H1 (cell line): ENCODE results near the gene ADIPOR1.

ENCODE experiments used
- CEBPB ChIP-seq: IDR thresholded peaks from 2 replicates; pipeline ENCODE4 v1.6.1; 2012; ENCODE audit warnings: low read depth, low read length
- CREB1 ChIP-seq: IDR thresholded peaks from 2 replicates; pipeline ENCODE4 v1.6.1; 2012; ENCODE audit warnings: inconsistent platforms
- CTCF ChIP-seq, 3 experiments: IDR thresholded peaks; 1 replicate in 2 of 3; 2 replicates in 1 of 3; pipeline versions ENCODE4 v1.5.1 to v1.6.1; 2011; ENCODE audit warnings: low read length in 3 of 3, mild to moderate bottlenecking in 3 of 3, inconsistent platforms in 2 of 3, low read depth in 1 of 3, moderate library complexity in 1 of 3; ENCODE audit not compliant: insufficient read depth in 1 of 3; ENCODE audit errors: control extremely low read depth in 1 of 3
- EZH2 ChIP-seq: fragments of 200-600 bp; sonication (generic); IDR thresholded peaks from 2 replicates; pipeline ENCODE4 v1.7.1; 2012; ENCODE audit warnings: low read depth, mild to moderate bottlenecking, moderate library complexity, low read length, inconsistent platforms; ENCODE audit not compliant: severe bottlenecking
- HDAC2 ChIP-seq, 2 experiments: fragments of 300-600 bp in 1 of 2; sonication (generic) in 1 of 2; IDR thresholded peaks; 2 replicates each; pipeline ENCODE4 v1.6.1; 2011 to 2012; ENCODE audit warnings: low read depth in 2 of 2, low read length in 2 of 2, mild to moderate bottlenecking in 2 of 2, moderate library complexity in 2 of 2, borderline replicate concordance in 1 of 2, inconsistent platforms in 1 of 2
- NRF1 ChIP-seq: IDR thresholded peaks from 2 replicates; pipeline ENCODE4 v1.6.1; 2011; ENCODE audit warnings: mild to moderate bottlenecking, low read depth, low read length, improper control_type of control experiment
- POLR2A ChIP-seq, 2 experiments: IDR thresholded peaks; 1 replicate in 1 of 2; 2 replicates in 1 of 2; pipeline ENCODE4 v1.6.1; 2011; ENCODE audit warnings: low read depth in 2 of 2, low read length in 2 of 2, mild to moderate bottlenecking in 2 of 2; ENCODE audit errors: control extremely low read depth in 1 of 2
- POLR2AphosphoS5 ChIP-seq: IDR thresholded peaks from 2 replicates; pipeline ENCODE4 v1.6.1; 2011; ENCODE audit warnings: low read depth, low read length
- RAD21 ChIP-seq, 2 experiments: IDR thresholded peaks in 1 of 2; conservative IDR thresholded peaks in 1 of 2; 2 replicates each; pipeline ENCODE4 v1.6.1; 2011; ENCODE audit warnings: low read depth in 2 of 2, low read length in 2 of 2, improper control_type of control experiment in 1 of 2, inconsistent platforms in 1 of 2, mild to moderate bottlenecking in 1 of 2, moderate library complexity in 1 of 2
- USF2 ChIP-seq: IDR thresholded peaks from 2 replicates; pipeline ENCODE4 v1.6.1; 2011; ENCODE audit warnings: low read length, improper control_type of control experiment
- YY1 ChIP-seq: IDR thresholded peaks from 2 replicates; pipeline ENCODE4 v1.6.1; 2011; ENCODE audit warnings: low read depth, mild to moderate bottlenecking, low read length

- no peak for TF ChIP-seq POLR2A (IDR thresholded peaks at IDR 0.05; ENCODE audit: control extremely low read depth in 1 of 2, low read depth in 2 of 2, low read length in 2 of 2)
- TF ChIP-seq CTCF (IDR thresholded peaks at IDR 0.05; ENCODE audit: control extremely low read depth in 1 of 3, insufficient read depth in 1 of 3, low read depth in 1 of 3, low read length in 3 of 3): no peak
- no peak for TF ChIP-seq YY1
- no peak for TF ChIP-seq POLR2AphosphoS5
- no peak for TF ChIP-seq CEBPB
- TF ChIP-seq NRF1: no peak
- no peak for TF ChIP-seq EZH2
- no peak for TF ChIP-seq CREB1
- no peak for TF ChIP-seq RAD21 (IDR thresholded peaks at IDR 0.05 in 1 of 2, conservative IDR thresholded peaks at IDR 0.05 in 1 of 2; ENCODE audit: low read depth in 2 of 2, low read length in 2 of 2)
- TF ChIP-seq USF2: no peak
- TF ChIP-seq HDAC2 (IDR thresholded peaks at IDR 0.05; ENCODE audit: borderline replicate concordance in 1 of 2, low read depth in 2 of 2, low read length in 2 of 2): no peak
Measured at GRCh38 chr1:202968351-202968750, 10.2 kb upstream of the ADIPOR1 start.
